GM12801 (cell line): ENCODE data around the gene ZNF423.

Experiments
- TF ChIP-seq, protein P1 (sequence below): IDR thresholded peaks from one replicate; pipeline ENCODE4 v1.5.1; 2011; ENCODE audit warnings: control low read depth; ENCODE audit not compliant: insufficient read length; ENCODE audit errors: extremely low read depth

Gene ZNF423

GRCh38 chr16:49855822-49856671, at the start of gene ZNF423:
TSS of gene ZNF423 (minus strand) at chr16:49856112. CDS start at chr16:49855774, 338 bp downstream.
- TF ChIP-seq, protein P1, sequence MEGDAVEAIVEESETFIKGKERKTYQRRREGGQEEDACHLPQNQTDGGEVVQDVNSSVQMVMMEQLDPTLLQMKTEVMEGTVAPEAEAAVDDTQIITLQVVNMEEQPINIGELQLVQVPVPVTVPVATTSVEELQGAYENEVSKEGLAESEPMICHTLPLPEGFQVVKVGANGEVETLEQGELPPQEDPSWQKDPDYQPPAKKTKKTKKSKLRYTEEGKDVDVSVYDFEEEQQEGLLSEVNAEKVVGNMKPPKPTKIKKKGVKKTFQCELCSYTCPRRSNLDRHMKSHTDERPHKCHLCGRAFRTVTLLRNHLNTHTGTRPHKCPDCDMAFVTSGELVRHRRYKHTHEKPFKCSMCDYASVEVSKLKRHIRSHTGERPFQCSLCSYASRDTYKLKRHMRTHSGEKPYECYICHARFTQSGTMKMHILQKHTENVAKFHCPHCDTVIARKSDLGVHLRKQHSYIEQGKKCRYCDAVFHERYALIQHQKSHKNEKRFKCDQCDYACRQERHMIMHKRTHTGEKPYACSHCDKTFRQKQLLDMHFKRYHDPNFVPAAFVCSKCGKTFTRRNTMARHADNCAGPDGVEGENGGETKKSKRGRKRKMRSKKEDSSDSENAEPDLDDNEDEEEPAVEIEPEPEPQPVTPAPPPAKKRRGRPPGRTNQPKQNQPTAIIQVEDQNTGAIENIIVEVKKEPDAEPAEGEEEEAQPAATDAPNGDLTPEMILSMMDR, result no peak

DNA sequence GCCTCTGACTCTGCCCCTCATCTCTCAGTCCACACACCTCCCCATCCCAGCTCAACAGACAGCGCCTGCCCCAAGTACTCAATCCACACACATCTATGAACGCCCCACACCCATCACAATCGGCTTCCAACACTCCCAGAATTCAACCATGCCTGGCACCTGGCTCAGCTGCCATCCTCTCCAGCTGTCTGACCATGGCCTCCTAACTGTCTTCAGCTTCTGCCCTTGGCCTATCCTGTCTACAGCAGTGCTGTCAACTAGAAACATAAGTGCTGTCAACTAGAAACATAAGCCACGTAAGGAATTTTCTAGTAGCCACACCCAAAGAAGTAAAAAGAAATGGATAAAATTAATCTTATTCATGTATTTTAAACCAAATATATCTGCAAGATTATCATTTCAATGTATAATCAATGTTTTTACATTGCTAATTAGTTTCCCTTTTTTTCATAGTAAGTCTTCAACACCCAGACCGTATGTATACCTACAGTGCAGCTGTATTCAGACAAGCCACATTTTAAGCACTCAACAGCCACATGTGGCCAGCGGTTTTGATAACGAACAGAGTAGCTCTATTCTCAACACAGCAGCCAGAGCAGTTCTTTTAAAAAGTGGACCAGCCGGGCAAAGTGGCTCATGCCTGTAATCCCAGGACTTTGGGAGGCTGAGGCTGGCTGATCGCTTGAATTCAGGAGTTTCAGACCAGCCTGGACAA, 48.6 kb upstream of the ZNF423 start:
- TF ChIP-seq, protein P1, result no peak

DNA sequence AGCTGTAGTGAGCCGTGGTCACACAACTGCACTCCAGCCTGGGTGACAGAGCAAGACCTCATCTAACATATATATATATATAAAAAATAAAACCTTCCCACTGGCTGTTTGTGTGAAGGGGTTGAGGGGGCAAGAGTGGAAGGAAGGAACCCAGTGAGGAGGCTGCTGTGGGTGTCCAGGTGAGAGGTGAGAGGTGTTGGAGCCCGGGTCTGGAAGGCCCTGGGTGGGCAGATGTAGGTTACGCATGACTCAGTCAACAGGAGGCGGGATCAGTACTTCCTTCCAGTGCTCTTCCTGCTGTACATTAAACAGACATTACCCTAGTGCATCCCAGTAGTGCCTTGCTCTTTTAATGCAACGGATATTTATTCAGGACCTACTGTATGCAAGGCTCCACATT, 47.0 kb upstream of the ZNF423 start:
- TF ChIP-seq, protein P1, result no peak

DNA sequence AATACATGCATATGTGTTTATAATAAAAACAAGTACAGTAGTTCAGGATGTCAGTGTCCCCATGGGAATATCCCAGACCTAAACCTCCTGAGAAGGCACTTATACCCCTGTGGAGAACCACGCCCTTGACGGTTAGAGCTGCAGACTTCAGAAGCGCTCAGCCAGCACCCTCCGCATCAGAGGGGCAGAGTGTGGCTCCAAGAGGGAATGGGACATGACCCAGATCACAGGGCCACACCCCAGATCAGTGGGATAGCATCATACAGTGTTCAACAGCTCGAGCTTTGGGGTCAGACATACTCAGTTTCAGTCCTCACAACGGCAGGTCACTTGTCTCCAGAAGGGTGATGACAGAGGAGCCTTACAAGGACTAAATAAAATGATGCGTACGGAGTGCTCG, 45.8 kb upstream of the ZNF423 start:
- TF ChIP-seq, protein P1, result no peak

GRCh38 chr16:49900875-49901274, 45.0 kb upstream of the ZNF423 start:
- TF ChIP-seq, protein P1, result no peak

DNA sequence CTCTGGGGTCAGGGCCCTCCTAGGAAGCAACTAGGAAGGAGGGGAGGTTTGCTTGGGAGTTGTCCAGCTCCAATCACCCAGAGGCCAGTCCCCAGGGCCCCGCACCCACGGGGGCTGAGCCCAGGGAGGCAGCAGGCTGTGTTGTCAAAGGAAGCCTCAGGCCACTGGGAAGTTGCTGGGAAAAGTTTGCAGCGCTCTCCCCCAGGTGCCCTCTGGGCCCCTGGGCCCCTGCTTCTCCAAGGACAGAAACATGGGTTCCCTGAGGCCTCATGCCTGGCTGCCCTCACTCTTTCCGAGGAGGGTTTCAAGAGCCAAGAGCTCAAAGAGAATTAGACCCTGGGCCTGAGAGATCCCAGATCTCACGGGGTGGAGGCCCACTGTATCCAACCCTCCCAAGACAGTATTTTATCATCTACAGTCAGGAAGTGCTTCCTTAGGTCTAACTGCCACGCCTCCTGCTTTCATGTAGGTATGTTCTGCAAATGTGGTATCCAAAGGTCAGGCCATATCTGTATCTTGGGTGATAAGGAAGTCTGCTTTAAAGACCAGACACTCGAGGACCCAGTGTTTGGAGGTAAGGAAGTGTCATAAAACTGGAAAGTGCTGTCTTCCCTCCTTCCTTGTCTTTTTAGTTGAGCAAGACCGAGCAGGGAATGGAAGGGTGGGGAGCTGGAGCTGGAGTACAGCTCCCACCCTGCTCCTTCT, 44.2 kb upstream of the ZNF423 start:
- TF ChIP-seq, protein P1, result no peak

DNA sequence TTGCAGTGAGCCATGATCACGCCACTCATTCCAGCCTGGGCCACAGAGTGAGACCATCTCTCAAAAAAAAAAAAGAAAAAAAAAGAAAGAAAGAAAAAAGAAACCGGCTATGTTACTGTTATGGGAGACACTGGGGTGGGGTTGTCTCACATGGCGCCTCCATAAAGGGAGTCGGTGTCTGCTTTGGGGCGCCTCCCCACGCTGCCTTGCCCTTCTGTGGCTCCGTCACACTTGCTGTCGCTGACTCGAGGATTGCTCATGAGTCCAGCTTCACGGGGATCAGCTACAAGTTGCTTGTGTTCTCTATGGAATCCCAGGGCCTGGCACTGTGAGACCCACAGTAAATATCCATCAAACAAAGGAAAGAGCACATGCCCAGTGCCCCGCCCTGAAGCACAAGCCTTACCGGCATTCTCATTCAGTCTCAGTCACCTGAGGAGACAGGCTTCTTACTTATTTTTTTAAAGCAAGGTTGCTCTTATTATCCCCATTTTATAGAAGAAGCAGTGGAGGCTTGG, 40.6 kb upstream of the ZNF423 start:
- TF ChIP-seq, protein P1, result no peak
